PC-3 (cell line): ENCODE results near the gene SELL. TPM values are rescaled to one million over a fixed set of nuclear protein-coding genes. Genes with fewer than 3 reads are reported as not detected.

Source experiments
- ATAC-seq: fragments of 200-7000 bp; cut with Tn5 transposase; 2 replicates; pipeline ENCODE4 v1.9.1; 2020; ENCODE audit warnings: mild to moderate bottlenecking, moderate library complexity
- BruUV-seq: library from RNA; stranded (reverse); fragments of 400-500 nt; replicated peaks from 2 replicates; lab custom pipeline; 2021; lab: Mats Ljungman, UMichigan
- CTCF ChIA-PET: fragments of 300-600 bp; sonication (Branson Sonifier 250); formaldehyde crosslinking; loops from one replicate; lab custom pipeline; 2022; ENCODE audit warnings: antibody characterized with exemption; lab: Charles Lee
- POLR2A ChIA-PET: fragments of 300-600 bp; sonication (Branson Sonifier 250); formaldehyde crosslinking; loops from one replicate; lab custom pipeline; 2022; ENCODE audit warnings: antibody characterized with exemption; ENCODE audit not compliant: unreplicated experiment; lab: Charles Lee
- DNase-seq: peaks from one replicate; pipeline ENCODE4 v3.0.0-alpha.2; 2015
- H2AFZ ChIP-seq: fragments of 300-600 bp; sonication (generic); 2 replicates; pipeline ENCODE4 v1.6.0; 2016; ENCODE audit warnings: antibody characterized with exemption, low read length
- H3F3A ChIP-seq: fragments of 300-600 bp; sonication (generic); one replicate; pipeline ENCODE4 v1.6.0; 2017; ENCODE audit warnings: antibody characterized with exemption, low read length, control low read depth, mild to moderate bottlenecking; ENCODE audit not compliant: unreplicated experiment
- H3K27ac ChIP-seq: fragments of 300-600 bp; sonication (generic); 2 replicates; pipeline ENCODE4 v1.5.1; 2016; ENCODE audit warnings: mild to moderate bottlenecking, low read length
- H3K27me3 ChIP-seq: fragments of 300-600 bp; sonication (generic); 2 replicates; pipeline ENCODE4 v1.6.1; 2016; ENCODE audit warnings: low read length, mixed read lengths
- H3K36me3 ChIP-seq: fragments of 300-600 bp; sonication (generic); 2 replicates; pipeline ENCODE4 v1.6.1; 2016; ENCODE audit warnings: low read depth, mixed run types, low read length, mixed read lengths
- H3K4me1 ChIP-seq: fragments of 300-600 bp; sonication (generic); 2 replicates; pipeline ENCODE4 v1.5.1; 2016; ENCODE audit warnings: low read length; ENCODE audit not compliant: insufficient read depth
- H3K4me2 ChIP-seq: fragments of 300-600 bp; sonication (generic); 2 replicates; pipeline ENCODE4 v1.6.0; 2016; ENCODE audit warnings: low read length
- H3K4me3 ChIP-seq: fragments of 300-600 bp; sonication (generic); 2 replicates; pipeline ENCODE4 v1.5.1; 2016; ENCODE audit warnings: mild to moderate bottlenecking, low read length, mixed read lengths
- H3K79me2 ChIP-seq: fragments of 300-600 bp; sonication (generic); 2 replicates; pipeline ENCODE4 v1.6.1; 2017; ENCODE audit warnings: low read length, mixed read lengths
- H3K9ac ChIP-seq: fragments of 300-600 bp; sonication (generic); 2 replicates; pipeline ENCODE4 v1.6.0; 2016; ENCODE audit warnings: mild to moderate bottlenecking, low read length
- H3K9me2 ChIP-seq: fragments of 300-600 bp; sonication (generic); replicated peaks from 2 replicates; pipeline ENCODE4 v1.6.1; 2016; ENCODE audit warnings: mixed run types, low read length, mixed read lengths
- H3K9me3 ChIP-seq: fragments of 300-600 bp; sonication (generic); 2 replicates; pipeline ENCODE4 v1.6.1; 2016; ENCODE audit warnings: low read length, mixed read lengths
- H4K20me1 ChIP-seq: fragments of 300-600 bp; sonication (generic); 2 replicates; pipeline ENCODE4 v1.6.1; 2016; ENCODE audit warnings: low read length, mixed read lengths
- CTCF ChIP-seq: fragments of 300-600 bp; sonication (generic); conservative IDR thresholded peaks from 2 replicates; pipeline ENCODE4 v1.5.1; 2017; ENCODE audit warnings: antibody characterized with exemption, low read depth, mild to moderate bottlenecking, low read length
- EZH2 ChIP-seq: fragments of 300-600 bp; sonication (generic); IDR thresholded peaks from one replicate; pipeline ENCODE4 v1.6.1; 2017; ENCODE audit warnings: antibody characterized with exemption, mild to moderate bottlenecking, low read length; ENCODE audit not compliant: unreplicated experiment
- EZH2phosphoT487 ChIP-seq: fragments of 300-600 bp; sonication (generic); IDR thresholded peaks from 2 replicates; pipeline ENCODE4 v1.6.1; 2018; ENCODE audit warnings: mild to moderate bottlenecking, antibody characterized with exemption, low read length, borderline replicate concordance
- intact Hi-C: fragments of 100-400 bp; cut with micrococcal nuclease; formaldehyde crosslinking; loops from 2 replicates; pipeline ENCODE4 v1.9.0; 2023
- total RNA-seq: library from RNA; depleted of rRNA; stranded (reverse); fragments of >200 nt; gene quantifications from 2 replicates; pipeline ENCODE4 v1.2.3, GENCODE V29; 2014; rRNA removed

SELL gene
- total RNA-seq, 1 experiment from 2014 or later = 1.2 TPM

GRCh38 chr1:169644297-169644696 lies 67.1 kb downstream of the SELL start:
- DNase-seq (no peak), ATAC-seq (no peak)
- no peak overlapping the region for H3K4me3 ChIP-seq
- no peak overlapping the region for H3K27ac ChIP-seq
- H3K27me3 ChIP-seq = no peaks in the 10 kb centered on the region; the same call in 1 of the 2 replicates
- no peaks in the 10 kb centered on the region for H3K4me1 ChIP-seq
- no TSS peak for BruUV-seq
- no peak overlapping the region for H3K9ac ChIP-seq
- no peaks in the 10 kb centered on the region for H3K9me2 ChIP-seq
- H3K36me3 ChIP-seq = no peaks in the 10 kb centered on the region
- H3K4me2 ChIP-seq = no peak overlapping the region
- POLR2A ChIA-PET = no interaction called here
- H2AFZ ChIP-seq = no peak overlapping the region
- no peaks in the 10 kb centered on the region for H3K9me3 ChIP-seq
- H3F3A ChIP-seq = no peaks in the 10 kb centered on the region
- H3K79me2 ChIP-seq = no peaks in the 10 kb centered on the region
- TF ChIP-seq EZH2 (no peak), EZH2phosphoT487 (no peak), CTCF (no peak)
- CTCF ChIA-PET = no interaction called here
- H4K20me1 ChIP-seq = no peaks in the 10 kb centered on the region
- intact Hi-C loops = no loop called here

Other genes with a start within 250 kb of the SELL start
- 8.6 and 11.0 TPM in 2 replicates for gene SLC19A2, start 225.7 kb downstream of the SELL start, total RNA-seq
- not detected in 2 replicates for gene F5, start 125.1 kb downstream of the SELL start, total RNA-seq
- gene SELP, start 81.5 kb downstream of the SELL start, total RNA-seq = not detected in 2 replicates
- 0.17 TPM in 1 of 2 replicates, not detected in the other for gene SELE, start 22.5 kb upstream of the SELL start, total RNA-seq
- 7.3 and 7.4 TPM in 2 replicates for gene METTL18, start 83.3 kb upstream of the SELL start, total RNA-seq
- 3.1 and 3.6 TPM in 2 replicates for gene SCYL3, start 182.3 kb upstream of the SELL start, total RNA-seq